GM18951 (cell line): Measurements from ENCODE around the gene LAMTOR4.
"Not testable (repeated sequence)": the region's sequence is repeated elsewhere in the genome, so short reads cannot be mapped to it uniquely, and the experiment has no call there.

Experiments
- POLR2A ChIP-seq: IDR thresholded peaks from 4 replicates; pipeline ENCODE4 v1.6.1; 2011; ENCODE audit warnings: mild to moderate bottlenecking; ENCODE audit not compliant: insufficient read length, insufficient read depth; ENCODE audit errors: extremely low read depth
- in situ Hi-C: fragments of 300-500 bp; cut with MboI; formaldehyde crosslinking; loops from one replicate; pipeline ENCODE4 v1.12.0; 2022; ENCODE audit warnings: low sequenced_read_pairs, mixed read lengths, inconsistent platforms; ENCODE audit not compliant: unreplicated experiment

The LAMTOR4 gene

GRCh38 chr7:100128637-100128963, 20.1 kb upstream of the LAMTOR4 start:
- TF ChIP-seq POLR2A = no peak
- in situ Hi-C loops = no loop called here

GRCh38 chr7:100130220-100130607, 18.5 kb upstream of the LAMTOR4 start:
- in situ Hi-C loops = not testable (repeated sequence)

- no peak for TF ChIP-seq POLR2A
- in situ Hi-C loops = no loop called here
Measured at GRCh38 chr7:100130608-100131453, 17.9 kb upstream of the LAMTOR4 start.

GRCh38 chr7:100132126-100132525, 16.6 kb upstream of the LAMTOR4 start:
- in situ Hi-C loops = no loop called here
- TF ChIP-seq POLR2A = no peak

- in situ Hi-C loops = no loop called here
- no peak for TF ChIP-seq POLR2A
Measured at GRCh38 chr7:100132697-100133151, 16.0 kb upstream of the LAMTOR4 start.

GRCh38 chr7:100137851-100138760, 10.6 kb upstream of the LAMTOR4 start:
- in situ Hi-C loops = no loop called here
- no peak for TF ChIP-seq POLR2A

- in situ Hi-C loops = loop anchor here (10.0 kb wide), 1 partner anchor 73 kb away; the partner anchor contains the start of gene PVRIG
- no peak for TF ChIP-seq POLR2A
Measured at GRCh38 chr7:100141555-100141949, 7.2 kb upstream of the LAMTOR4 start.

- no peak for TF ChIP-seq POLR2A
- in situ Hi-C loops = loop anchor here (10.0 kb wide), 1 partner anchor 72 kb away; the partner anchor contains the start of gene PVRIG
Measured at GRCh38 chr7:100142461-100142860, 6.3 kb upstream of the LAMTOR4 start.

- in situ Hi-C loops = loop anchor here (10.0 kb wide), 1 partner anchor 68 kb away; the partner anchor contains the start of gene PVRIG
Measured at GRCh38 chr7:100146350-100146749, 2.4 kb upstream of the LAMTOR4 start.

GRCh38 chr7:100147278-100147677, 1.4 kb upstream of the LAMTOR4 start:
- TF ChIP-seq POLR2A = no peak
- in situ Hi-C loops = loop anchor here (10.0 kb wide), 1 partner anchor 68 kb away; the partner anchor contains the start of gene PVRIG

- TF ChIP-seq POLR2A = no peak
- in situ Hi-C loops = loop anchor here (10.0 kb wide), 1 partner anchor 67 kb away; the partner anchor contains the start of gene PVRIG
Measured at GRCh38 chr7:100148225-100148558, 526 bp upstream of the LAMTOR4 start.

GRCh38 chr7:100152404-100152803, 3.7 kb downstream of the LAMTOR4 start:
- TF ChIP-seq POLR2A = no peak
- in situ Hi-C loops = no loop called here

- in situ Hi-C loops = no loop called here
- no peak for TF ChIP-seq POLR2A
Measured at GRCh38 chr7:100152937-100153666, 4.4 kb downstream of the LAMTOR4 start.
